GM23248 (cell line): ENCODE data around the gene NVL. TPM values are rescaled to one million over a fixed set of nuclear protein-coding genes. Genes with fewer than 3 reads are reported as not detected.

Experiments
- DNase-seq: peaks from one replicate; pipeline ENCODE4 v3.0.0-alpha.2; 2015
- H2AFZ ChIP-seq: fragments of 200-600 bp; sonication (generic); 2 replicates; pipeline ENCODE4 v1.6.1; 2016; ENCODE audit warnings: antibody characterized with exemption
- H3F3A ChIP-seq: fragments of 200-600 bp; sonication (generic); 2 replicates; pipeline ENCODE4 v1.6.1; 2016; ENCODE audit warnings: mild to moderate bottlenecking, antibody characterized with exemption, mixed run types; ENCODE audit not compliant: insufficient read depth
- H3K27ac ChIP-seq: fragments of 200-600 bp; sonication (generic); 2 replicates; pipeline ENCODE4 v1.5.1; 2016; ENCODE audit warnings: mild to moderate bottlenecking
- H3K27me3 ChIP-seq: fragments of 200-600 bp; sonication (generic); replicated peaks from 2 replicates; pipeline ENCODE4 v1.6.1; 2016; ENCODE audit warnings: mild to moderate bottlenecking; ENCODE audit not compliant: insufficient read depth
- H3K36me3 ChIP-seq: fragments of 200-600 bp; sonication (generic); 2 replicates; pipeline ENCODE4 v1.6.1; 2016; ENCODE audit warnings: low read depth, mild to moderate bottlenecking
- H3K4me1 ChIP-seq: fragments of 200-600 bp; sonication (generic); 2 replicates; pipeline ENCODE4 v1.6.1; 2016; ENCODE audit warnings: mild to moderate bottlenecking; ENCODE audit not compliant: insufficient read depth
- H3K4me2 ChIP-seq: fragments of 200-600 bp; sonication (generic); one replicate; pipeline ENCODE4 v1.6.1; 2016; ENCODE audit warnings: mild to moderate bottlenecking; ENCODE audit not compliant: unreplicated experiment
- H3K4me3 ChIP-seq: fragments of 200-600 bp; sonication (generic); 2 replicates; pipeline ENCODE4 v1.5.1; 2016; ENCODE audit warnings: mild to moderate bottlenecking
- H3K79me2 ChIP-seq: fragments of 200-600 bp; sonication (generic); 2 replicates; pipeline ENCODE4 v1.6.1; 2016; ENCODE audit warnings: mild to moderate bottlenecking; ENCODE audit not compliant: insufficient read depth
- H3K9ac ChIP-seq: fragments of 200-600 bp; sonication (generic); 2 replicates; pipeline ENCODE4 v1.6.1; 2016; ENCODE audit warnings: mild to moderate bottlenecking
- H3K9me2 ChIP-seq: fragments of 200-600 bp; sonication (generic); 2 replicates; pipeline ENCODE4 v1.6.1; 2016; ENCODE audit warnings: mixed run types, mild to moderate bottlenecking, moderate library complexity; ENCODE audit not compliant: insufficient read depth
- H3K9me3 ChIP-seq: fragments of 200-600 bp; sonication (generic); one replicate; pipeline ENCODE4 v1.6.1; 2017; ENCODE audit warnings: low read depth
- H4K20me1 ChIP-seq: fragments of 200-600 bp; sonication (generic); 2 replicates; pipeline ENCODE4 v1.6.0; 2016; ENCODE audit not compliant: insufficient read depth
- EZH2 ChIP-seq: fragments of 200-600 bp; sonication (generic); IDR thresholded peaks from 2 replicates; pipeline ENCODE4 v1.6.1; 2018; ENCODE audit warnings: antibody characterized with exemption, mild to moderate bottlenecking; ENCODE audit not compliant: insufficient read depth, poor library complexity, severe bottlenecking
- EZH2phosphoT487 ChIP-seq: fragments of 200-600 bp; sonication (generic); IDR thresholded peaks from 2 replicates; pipeline ENCODE4 v1.6.1; 2018; ENCODE audit warnings: antibody characterized with exemption, moderate library complexity, mild to moderate bottlenecking, low read depth; ENCODE audit not compliant: insufficient read depth
- WGBS, 2 experiments: methylation state at CpG; one replicate each; pipeline ENCODE4 v1.1.6; 2015 to 2017; ENCODE audit warnings: low lambda C conversion rate in 2 of 2, low coverage in 1 of 2; ENCODE audit errors: missing lambda C conversion rate in 2 of 2; 5-methylcytosine and 5-hydroxymethylcytosine counted together
- in situ Hi-C: fragments of 300-500 bp; cut with MboI; formaldehyde crosslinking; loops from 2 replicates; pipeline ENCODE4 v1.15.0; 2020
- polyA plus RNA-seq: library from polyadenylated mRNA; unstranded; fragments of >200 nt; fragmentation: Nextera tagmentation; extraction: Ambion mirVana; gene quantifications from 2 replicates; pipeline ENCODE4 v1.2.1, GENCODE V29; 2016
- total RNA-seq: library from RNA; depleted of rRNA; stranded (reverse); fragments of >200 nt; shearing (Covaris generic); gene quantifications from 2 replicates; pipeline ENCODE4 v1.2.3, GENCODE V29; 2014

NVL gene
- total and polyA plus RNA-seq, 2 experiments from 2014 or later, result 17.9 to 28.3 TPM

DNA sequence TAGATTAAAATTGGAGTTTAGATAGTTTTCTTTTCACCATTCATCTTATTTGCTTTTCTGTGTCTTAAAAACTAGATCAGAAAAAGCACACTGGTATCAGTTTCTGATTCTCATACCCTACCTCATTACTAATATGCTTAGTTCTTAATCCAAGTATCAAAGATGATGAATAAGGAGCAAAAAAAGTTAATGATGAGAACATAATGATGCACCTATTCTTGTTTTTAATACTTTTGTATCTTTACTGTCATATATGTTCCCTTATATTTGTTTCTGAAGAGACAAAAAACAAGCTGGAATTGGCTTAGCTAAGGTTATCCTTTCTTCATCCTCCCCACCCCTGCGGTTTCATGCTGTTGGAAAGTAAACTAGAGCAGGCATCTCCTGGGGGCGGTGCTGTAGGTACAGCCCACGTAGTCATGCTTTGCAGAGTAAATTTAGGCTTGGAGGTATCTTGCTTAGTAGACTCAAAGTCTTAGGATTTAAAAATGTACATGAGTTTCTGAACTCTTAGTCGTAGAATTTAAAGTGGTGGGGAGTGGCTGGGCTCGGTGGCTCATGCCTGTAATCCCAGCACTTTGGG is 43.1 kb upstream of the NVL start:
- Histone ChIP-seq H3F3A (peaks cover 38% of the 10 kb centered on the region), H3K79me2 (peaks cover 61% of the 10 kb centered on the region), H3K9me2 (no peaks in the 10 kb centered on the region), H3K9ac (no peak overlapping the region), H3K4me1 (peaks cover 19% of the 10 kb centered on the region), H3K9me3 (no peaks in the 10 kb centered on the region), H3K4me3 (no peak overlapping the region), H3K36me3 (peaks cover 57% of the 10 kb centered on the region), H4K20me1 (no peaks in the 10 kb centered on the region), H2AFZ (no peak overlapping the region), H3K27ac (no peak overlapping the region), H3K4me2 (no peak overlapping the region), H3K27me3 (no peaks in the 10 kb centered on the region)
- TF ChIP-seq EZH2phosphoT487 (no peak), EZH2 (no peak)
- in situ Hi-C loops, result no loop called here
- WGBS, 2 experiments, result 94 to 96% methylated on average over 5 of the region's 5 CpGs
- DNase-seq, result no peak

DNA sequence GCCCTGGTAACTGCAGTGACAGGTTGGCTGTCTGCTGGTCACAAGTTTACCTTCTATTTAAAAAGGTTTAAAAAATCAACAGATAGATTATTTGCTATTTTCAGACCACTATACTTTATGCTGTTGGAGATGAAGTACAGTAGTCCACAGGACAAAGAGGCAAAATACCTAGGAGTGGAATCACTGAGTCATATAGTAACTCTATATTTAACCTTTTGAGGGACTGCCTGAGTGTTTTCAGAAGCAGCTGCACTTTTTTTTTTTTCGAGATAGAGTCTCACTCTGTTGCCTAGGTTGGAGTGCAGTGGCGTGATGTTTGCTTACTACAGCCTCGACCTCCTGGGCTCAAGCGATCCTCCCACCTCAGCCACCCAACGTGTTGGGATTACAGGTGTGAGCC is 38.4 kb upstream of the NVL start:
- H3K27ac ChIP-seq, result no peak overlapping the region
- H3K4me3 ChIP-seq, result no peak overlapping the region
- peaks cover 61% of the 10 kb centered on the region for H3K36me3 ChIP-seq
- in situ Hi-C loops, result no loop called here
- H3K4me1 ChIP-seq, result no peaks in the 10 kb centered on the region
- H2AFZ ChIP-seq, result no peak overlapping the region
- H3K79me2 ChIP-seq, result peaks cover 88% of the 10 kb centered on the region
- no peak overlapping the region for H3K9ac ChIP-seq
- no peaks in the 10 kb centered on the region for H3F3A ChIP-seq
- DNase-seq, result peak; percentile 11
- 87 to 88% methylated on average over 5 of the region's 5 CpGs for WGBS, 2 experiments
- no peaks in the 10 kb centered on the region for H3K9me3 ChIP-seq
- no peaks in the 10 kb centered on the region; the same call in 1 of the 2 replicates for H4K20me1 ChIP-seq
- no peaks in the 10 kb centered on the region for H3K27me3 ChIP-seq
- no peak overlapping the region for H3K4me2 ChIP-seq
- TF ChIP-seq EZH2phosphoT487 (no peak), EZH2 (no peak)
- H3K9me2 ChIP-seq, result no peaks in the 10 kb centered on the region

DNA sequence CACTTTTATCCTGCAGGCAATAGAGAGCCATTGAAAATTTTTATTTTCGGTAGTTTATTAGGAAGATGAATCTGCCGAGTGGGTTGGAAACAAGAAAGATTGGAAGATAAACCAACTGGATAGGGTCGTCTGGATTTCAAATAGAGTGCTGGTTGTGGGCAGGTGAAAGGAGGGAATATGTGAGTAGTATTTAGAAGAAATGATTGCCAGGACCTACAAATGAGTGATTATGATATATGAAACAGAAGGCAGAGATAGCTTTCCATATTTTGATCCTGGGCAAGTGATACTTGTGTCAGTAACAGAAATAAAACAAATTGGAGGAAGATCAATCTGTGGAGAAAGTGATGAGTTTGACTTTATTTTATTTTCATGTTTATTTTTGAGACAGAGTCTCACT is 29.2 kb upstream of the NVL start:
- peak overlapping the region; percentile 7 for H3K4me2 ChIP-seq
- H3K4me3 ChIP-seq, result no peak overlapping the region
- H3K27ac ChIP-seq, result no peak overlapping the region
- H3K9me3 ChIP-seq, result no peaks in the 10 kb centered on the region
- no peak for TF ChIP-seq EZH2phosphoT487
- TF ChIP-seq EZH2, result no peak
- no peaks in the 10 kb centered on the region for H3K27me3 ChIP-seq
- DNase-seq, result no peak
- no peaks in the 10 kb centered on the region for H3K9me2 ChIP-seq
- peaks cover 9% of the 10 kb centered on the region for H4K20me1 ChIP-seq
- peaks cover 10% of the 10 kb centered on the region; the same call in 1 of the 2 replicates for H3F3A ChIP-seq
- H3K4me1 ChIP-seq, result peaks cover 10% of the 10 kb centered on the region; the same call in 1 of the 2 replicates
- no peak overlapping the region for H2AFZ ChIP-seq
- 65 to 70% methylated on average over 3 of the region's 3 CpGs for WGBS, 2 experiments
- in situ Hi-C loops, result no loop called here
- H3K9ac ChIP-seq, result no peak overlapping the region
- peaks cover 8% of the 10 kb centered on the region; the same call in 1 of the 2 replicates for H3K36me3 ChIP-seq
- H3K79me2 ChIP-seq, result peaks cover 68% of the 10 kb centered on the region

DNA sequence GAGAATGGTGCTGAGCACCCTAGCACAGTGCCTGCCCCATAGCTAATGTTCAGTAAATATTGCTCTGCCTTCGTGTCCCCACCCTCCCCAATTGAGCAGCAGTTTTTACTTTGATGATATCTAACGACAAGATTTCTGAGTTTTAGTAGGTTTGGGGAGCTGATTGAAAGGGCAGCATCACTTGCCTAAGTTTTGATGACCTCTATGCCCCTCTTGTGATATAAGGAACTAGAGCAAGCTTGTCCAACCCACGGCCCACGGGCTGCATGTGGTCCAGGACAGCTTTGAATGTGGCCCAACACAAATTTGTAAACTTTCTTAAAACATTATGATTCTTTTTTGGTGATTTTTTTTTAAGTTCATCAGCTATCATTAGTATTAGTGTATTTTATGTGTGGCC is 28.3 kb upstream of the NVL start:
- 55 to 60% methylated on average over 4 of the region's 4 CpGs for WGBS, 2 experiments
- TF ChIP-seq EZH2 (no peak), EZH2phosphoT487 (no peak)
- in situ Hi-C loops, result no loop called here

More for the DNA sequence above, 28.3 kb upstream of the NVL start:
- H3K36me3 ChIP-seq, result peaks cover 8% of the 10 kb centered on the region; the same call in 1 of the 2 replicates
- H3K4me2 ChIP-seq, result peak overlapping the region; percentile 98
- no peak for DNase-seq
- 0 out of 2 replicates have a peak overlapping the region, but pooled peaks have one; percentile 91 for H2AFZ ChIP-seq
- peak overlapping the region; percentile 86 for H3K27ac ChIP-seq
- peaks cover 9% of the 10 kb centered on the region for H4K20me1 ChIP-seq
- H3K9me2 ChIP-seq, result no peaks in the 10 kb centered on the region
- no peaks in the 10 kb centered on the region for H3K9me3 ChIP-seq
- H3K27me3 ChIP-seq, result no peaks in the 10 kb centered on the region
- peaks cover 58% of the 10 kb centered on the region for H3K79me2 ChIP-seq
- peak overlapping the region; percentile 86 for H3K9ac ChIP-seq
- peak overlapping the region; percentile 89 for H3K4me3 ChIP-seq
- H3F3A ChIP-seq, result peaks cover 10% of the 10 kb centered on the region; the same call in 1 of the 2 replicates
- H3K4me1 ChIP-seq, result peaks cover 10% of the 10 kb centered on the region; the same call in 1 of the 2 replicates
